T-helper 1 cell treated with Interleukin-12 subunit alpha and Interleukin-12 subunit beta and Interleukin-4 antibody, amounts not matched to agents 30 μg/mL and 1 μg/mL, for 36 hours (primary cell): ENCODE results near the gene SPATA9.
"Not testable (repeated sequence)": the region's sequence is repeated elsewhere in the genome, so short reads cannot be mapped to it uniquely, and the experiment has no call there.

Experiments
- H3K27ac Mint-ChIP-seq: one replicate; pipeline ENCODE4 v1.8.0; 2021; ENCODE audit warnings: mild to moderate bottlenecking, mixed read lengths
- H3K27me3 Mint-ChIP-seq: one replicate; pipeline ENCODE4 v1.8.0; 2021; ENCODE audit warnings: low read depth, mixed read lengths
- H3K36me3 Mint-ChIP-seq: one replicate; pipeline ENCODE4 v1.8.0; 2021; ENCODE audit warnings: low read depth, mixed read lengths
- H3K4me1 Mint-ChIP-seq: one replicate; pipeline ENCODE4 v1.8.0; 2021; ENCODE audit warnings: low read depth, mixed read lengths
- H3K4me3 Mint-ChIP-seq: one replicate; pipeline ENCODE4 v1.8.0; 2021; ENCODE audit warnings: mild to moderate bottlenecking, moderate library complexity, mixed read lengths
- H3K9me3 Mint-ChIP-seq: one replicate; pipeline ENCODE4 v1.8.0; 2021; ENCODE audit warnings: mixed read lengths

SPATA9 gene

GRCh38 chr5:95709967-95710650, 27.3 kb upstream of the SPATA9 start:
- H3K9me3 Mint-ChIP-seq, result no peaks in the 10 kb centered on the region
- H3K27ac Mint-ChIP-seq, result no peak overlapping the region
- peaks cover 2% of the 10 kb centered on the region for H3K4me1 Mint-ChIP-seq
- H3K27me3 Mint-ChIP-seq, result peaks cover 43% of the 10 kb centered on the region
- no peak overlapping the region for H3K4me3 Mint-ChIP-seq
- no peaks in the 10 kb centered on the region for H3K36me3 Mint-ChIP-seq

- H3K27ac Mint-ChIP-seq, result no peak overlapping the region
- peaks cover 1% of the 10 kb centered on the region for H3K4me1 Mint-ChIP-seq
- no peaks in the 10 kb centered on the region for H3K9me3 Mint-ChIP-seq
- no peaks in the 10 kb centered on the region for H3K36me3 Mint-ChIP-seq
- no peak overlapping the region for H3K4me3 Mint-ChIP-seq
- H3K27me3 Mint-ChIP-seq, result peaks cover 39% of the 10 kb centered on the region
Measured at GRCh38 chr5:95708876-95709275, 26.1 kb upstream of the SPATA9 start.

DNA sequence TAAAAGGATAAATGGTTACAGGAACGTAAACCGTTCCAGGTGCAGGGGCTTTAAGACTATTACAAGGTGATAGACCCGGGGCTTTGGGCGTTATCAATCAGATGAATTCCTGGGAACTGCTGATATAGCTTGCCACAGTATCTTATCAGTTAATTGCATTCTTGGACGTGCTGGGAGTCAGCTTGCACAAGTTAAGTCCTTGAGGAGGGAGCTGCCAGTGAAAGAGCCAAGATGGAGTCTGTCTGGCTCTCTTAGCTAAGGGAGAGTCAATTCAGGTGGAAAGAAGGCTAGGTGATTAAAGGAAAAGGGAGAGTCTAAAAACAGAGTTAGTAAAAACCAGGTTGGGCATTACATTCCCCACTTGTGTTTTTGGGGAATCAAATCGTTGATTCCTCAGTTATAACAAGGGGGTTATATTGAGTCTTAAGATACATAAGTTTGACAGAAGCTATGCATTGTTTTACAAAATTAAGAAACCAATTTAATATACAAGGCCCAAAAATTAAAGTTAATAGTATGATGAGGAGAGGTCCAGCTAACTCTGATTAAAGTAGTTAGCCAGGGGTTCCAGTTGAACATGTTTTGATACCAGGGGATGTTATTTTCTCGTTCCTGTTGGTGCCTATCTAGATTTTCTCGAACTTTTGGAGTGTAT, 24.9 kb upstream of the SPATA9 start:
- H3K36me3 Mint-ChIP-seq, H3K9me3 Mint-ChIP-seq, H3K4me3 Mint-ChIP-seq, H3K4me1 Mint-ChIP-seq, H3K27ac Mint-ChIP-seq: not testable (repeated sequence)
- H3K27me3 Mint-ChIP-seq, result peaks cover 38% of the 10 kb centered on the region

DNA sequence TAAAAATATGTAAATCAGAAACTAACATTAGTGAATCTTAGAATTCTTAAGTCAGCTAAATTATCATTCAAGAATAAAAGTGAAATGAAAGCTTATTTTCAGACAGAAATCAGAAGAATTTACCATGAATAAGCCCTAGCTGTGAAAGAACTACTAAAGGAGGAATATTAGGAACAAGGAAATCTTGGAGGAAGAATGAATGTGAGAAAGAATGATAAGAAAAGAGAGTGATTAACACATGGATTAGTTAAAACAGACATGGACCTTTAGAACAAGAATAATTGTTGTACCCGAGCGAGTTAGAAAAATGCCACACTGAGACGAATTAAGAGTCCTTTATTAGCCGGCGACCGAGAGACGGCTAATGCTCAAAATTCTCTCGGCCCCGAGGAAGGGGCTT, 24.3 kb upstream of the SPATA9 start:
- H3K27ac Mint-ChIP-seq, result no peak overlapping the region
- no peak overlapping the region for H3K4me3 Mint-ChIP-seq
- H3K27me3 Mint-ChIP-seq, result peaks cover 39% of the 10 kb centered on the region
- no peaks in the 10 kb centered on the region for H3K4me1 Mint-ChIP-seq
- no peaks in the 10 kb centered on the region for H3K9me3 Mint-ChIP-seq
- H3K36me3 Mint-ChIP-seq, result no peaks in the 10 kb centered on the region

DNA sequence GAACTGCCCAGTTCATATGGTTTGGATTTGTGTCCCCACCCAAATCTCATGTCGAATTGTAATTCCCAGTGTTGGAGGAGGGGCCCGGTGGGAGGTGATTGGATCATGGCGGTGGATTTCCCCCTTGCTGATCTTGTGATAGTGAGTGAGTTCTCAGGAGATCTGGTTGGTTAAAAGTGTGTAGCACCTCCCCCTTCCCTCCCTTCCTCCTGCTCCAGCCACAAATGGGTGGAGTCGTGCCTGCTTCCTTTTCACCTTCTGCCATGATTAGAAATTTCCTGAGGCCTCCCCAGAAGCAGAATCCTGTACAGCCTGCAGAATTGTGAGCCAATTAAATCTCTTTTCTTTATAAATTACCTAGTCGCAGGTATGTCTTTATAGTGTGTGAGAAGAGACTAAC, 23.4 kb upstream of the SPATA9 start:
- H3K36me3 Mint-ChIP-seq, H3K9me3 Mint-ChIP-seq, H3K27ac Mint-ChIP-seq, H3K4me3 Mint-ChIP-seq, H3K4me1 Mint-ChIP-seq: not testable (repeated sequence)
- H3K27me3 Mint-ChIP-seq, result peaks cover 40% of the 10 kb centered on the region

- Mint-ChIP-seq H3K27ac (no peak overlapping the region), H3K4me3 (no peak overlapping the region), H3K9me3 (no peaks in the 10 kb centered on the region), H3K36me3 (no peaks in the 10 kb centered on the region), H3K4me1 (no peaks in the 10 kb centered on the region), H3K27me3 (peaks cover 46% of the 10 kb centered on the region)
Measured at GRCh38 chr5:95704150-95704549, 21.4 kb upstream of the SPATA9 start.

- Mint-ChIP-seq H3K9me3 (no peaks in the 10 kb centered on the region), H3K36me3 (no peaks in the 10 kb centered on the region), H3K27ac (no peak overlapping the region), H3K27me3 (peaks cover 37% of the 10 kb centered on the region), H3K4me3 (no peak overlapping the region), H3K4me1 (no peaks in the 10 kb centered on the region)
Measured at GRCh38 chr5:95701074-95701473, 18.3 kb upstream of the SPATA9 start.

DNA sequence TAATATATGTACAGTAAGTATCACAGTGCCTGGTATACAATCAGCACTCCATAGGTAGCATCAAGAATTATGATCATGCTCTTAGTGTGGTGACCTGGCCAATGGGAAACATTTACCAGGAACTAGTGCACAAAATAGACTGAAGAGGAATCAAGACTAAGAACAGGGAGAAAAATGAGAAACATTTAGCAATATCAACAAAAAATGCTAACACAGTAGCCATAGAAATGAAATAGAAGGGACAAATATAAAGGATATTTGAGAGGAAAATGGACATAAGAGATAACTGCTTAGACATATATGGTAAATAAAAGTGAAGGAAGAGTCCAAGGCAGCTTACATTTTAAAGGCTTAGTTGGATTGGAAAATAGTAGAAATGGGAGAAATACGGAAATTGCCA, 16.5 kb upstream of the SPATA9 start:
- no peak overlapping the region for H3K27ac Mint-ChIP-seq
- H3K36me3 Mint-ChIP-seq, result no peaks in the 10 kb centered on the region
- H3K4me3 Mint-ChIP-seq, result no peak overlapping the region
- H3K27me3 Mint-ChIP-seq, result peaks cover 41% of the 10 kb centered on the region
- H3K4me1 Mint-ChIP-seq, result no peaks in the 10 kb centered on the region
- no peaks in the 10 kb centered on the region for H3K9me3 Mint-ChIP-seq

GRCh38 chr5:95697781-95698681, 15.2 kb upstream of the SPATA9 start:
- Mint-ChIP-seq H3K4me1 (no peaks in the 10 kb centered on the region), H3K4me3 (no peak overlapping the region), H3K36me3 (no peaks in the 10 kb centered on the region), H3K27ac (no peak overlapping the region), H3K9me3 (no peaks in the 10 kb centered on the region), H3K27me3 (peaks cover 37% of the 10 kb centered on the region)

DNA sequence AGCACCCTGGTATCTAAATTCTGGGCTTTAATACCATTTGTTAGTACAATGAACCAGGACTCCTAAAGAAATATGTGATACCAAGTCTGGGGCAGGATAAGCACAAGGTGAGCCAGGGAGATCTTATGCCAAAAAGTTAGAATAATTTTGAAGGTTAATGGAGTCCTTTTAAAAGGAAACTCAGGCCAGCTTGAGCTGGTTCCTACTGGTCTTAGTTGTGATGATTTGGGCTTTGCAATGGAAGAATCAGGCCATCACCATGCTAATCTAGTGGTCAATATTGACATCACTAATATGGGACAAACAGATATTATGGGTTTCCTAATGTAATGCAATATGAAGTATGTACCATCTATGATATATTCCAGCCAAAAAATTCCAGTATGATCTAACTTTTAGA, 7.5 kb upstream of the SPATA9 start:
- Mint-ChIP-seq H3K4me3 (no peak overlapping the region), H3K27ac (no peak overlapping the region), H3K4me1 (no peaks in the 10 kb centered on the region)

DNA sequence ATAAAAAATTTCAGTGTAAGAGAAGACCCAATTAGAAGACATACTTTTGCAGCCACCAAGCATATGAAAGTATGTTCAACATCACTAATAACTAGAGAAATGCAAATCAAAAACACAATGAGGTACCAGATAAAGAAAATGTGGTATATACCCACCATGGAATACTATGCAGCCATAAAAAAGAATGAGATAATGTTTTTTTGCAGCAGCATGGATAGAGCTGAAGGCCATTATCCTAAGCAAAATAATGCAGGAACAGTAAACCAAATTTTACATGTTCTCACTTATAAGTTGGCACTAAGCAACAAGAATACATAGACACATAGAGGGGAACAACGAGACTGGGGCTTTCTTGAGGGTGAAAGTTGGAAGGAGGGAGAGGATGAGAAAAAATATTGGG, 6.9 kb upstream of the SPATA9 start:
- Mint-ChIP-seq H3K4me1 (no peaks in the 10 kb centered on the region), H3K36me3 (no peaks in the 10 kb centered on the region), H3K9me3 (peaks cover 8% of the 10 kb centered on the region), H3K27me3 (peaks cover 37% of the 10 kb centered on the region), H3K27ac (no peak overlapping the region), H3K4me3 (no peak overlapping the region)

More for the DNA sequence above, 7.5 kb upstream of the SPATA9 start:
- peaks cover 34% of the 10 kb centered on the region for H3K27me3 Mint-ChIP-seq
- no peaks in the 10 kb centered on the region for H3K36me3 Mint-ChIP-seq
- peaks cover 8% of the 10 kb centered on the region for H3K9me3 Mint-ChIP-seq

DNA sequence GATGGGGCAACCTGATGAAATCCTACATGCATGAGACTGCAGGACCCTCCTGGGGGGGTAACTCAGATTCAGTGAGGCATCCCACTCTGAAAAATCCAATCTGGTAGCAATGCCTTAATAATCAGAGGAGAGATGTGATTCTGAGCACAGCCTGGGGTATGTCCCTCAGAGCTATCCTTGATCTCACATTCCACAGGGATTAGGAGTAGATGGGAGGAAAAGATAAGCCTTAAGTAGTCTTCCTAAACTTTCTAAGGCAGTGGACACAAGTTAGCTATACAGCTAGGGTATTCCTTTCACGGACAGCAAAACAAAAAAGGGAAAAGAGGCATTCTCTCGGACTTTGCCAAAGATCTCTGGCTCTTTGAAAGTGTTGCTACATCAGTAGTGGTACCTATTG, 3.9 kb upstream of the SPATA9 start:
- Mint-ChIP-seq H3K36me3 (no peaks in the 10 kb centered on the region), H3K27ac (no peak overlapping the region), H3K27me3 (peaks cover 48% of the 10 kb centered on the region), H3K4me3 (no peak overlapping the region), H3K9me3 (peaks cover 8% of the 10 kb centered on the region), H3K4me1 (no peaks in the 10 kb centered on the region)

GRCh38 chr5:95684361-95684760, 1.6 kb upstream of the SPATA9 start:
- Mint-ChIP-seq H3K27ac (no peak overlapping the region), H3K27me3 (peaks cover 43% of the 10 kb centered on the region), H3K9me3 (no peaks in the 10 kb centered on the region), H3K4me3 (no peak overlapping the region), H3K36me3 (no peaks in the 10 kb centered on the region), H3K4me1 (no peaks in the 10 kb centered on the region)

DNA sequence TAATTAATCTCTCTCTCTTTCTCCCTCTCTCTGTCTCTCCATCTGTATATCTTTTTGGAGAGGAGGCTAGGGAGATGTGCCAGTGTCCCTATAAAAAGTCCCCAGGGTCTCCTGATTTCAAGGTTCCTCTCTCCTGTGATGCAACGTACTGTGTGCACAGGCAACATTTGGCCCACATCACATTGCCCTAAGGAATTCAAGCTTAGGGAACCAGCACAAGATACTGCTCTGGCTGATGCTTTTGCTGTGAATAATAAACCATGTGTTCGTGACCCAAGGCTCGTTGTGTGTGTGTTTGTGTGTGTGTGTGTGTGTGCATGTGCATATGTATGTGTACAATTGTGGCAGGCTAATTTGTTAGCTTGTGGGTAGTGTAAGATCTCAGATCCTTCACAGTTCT, 9.7 kb downstream of the SPATA9 start:
- Mint-ChIP-seq H3K4me3 (no peak overlapping the region), H3K27me3 (peaks cover 14% of the 10 kb centered on the region), H3K36me3 (no peaks in the 10 kb centered on the region), H3K4me1 (no peaks in the 10 kb centered on the region), H3K27ac (no peak overlapping the region), H3K9me3 (no peaks in the 10 kb centered on the region)

- Mint-ChIP-seq H3K36me3 (no peaks in the 10 kb centered on the region), H3K9me3 (no peaks in the 10 kb centered on the region), H3K4me3 (no peak overlapping the region), H3K27ac (no peak overlapping the region), H3K4me1 (no peaks in the 10 kb centered on the region), H3K27me3 (peaks cover 14% of the 10 kb centered on the region)
Measured at GRCh38 chr5:95672641-95673040, 10.2 kb downstream of the SPATA9 start.
